Measurements from ENCODE around the gene ANKRD16. TPM values are rescaled to one million over a fixed set of nuclear protein-coding genes. Genes with fewer than 3 reads are reported as not detected.

Gene ANKRD16
- total RNA-seq, 4 donors from 2014 or later, result 9.0 to 23.3 (median 16.6) TPM

- intact Hi-C loops (cut with DNase I; ENCODE audit: low total_unique reads), result no loop called here
- TF ChIP-seq POLR2A (IDR thresholded peaks at IDR 0.05) (no peak), CTCF (IDR thresholded peaks at IDR 0.05) (no peak)
- WGBS, 2 donors, result 90 to 93% methylated on average over 18 of the region's 18 CpGs
- DNase-seq (ENCODE audit: low spot score in 2 of 2), result peak in 1 of 2 donors; percentile 50
- no peak overlapping the region for H3K4me3 ChIP-seq (ENCODE audit: low read depth, poor library complexity, severe bottlenecking)
Measured at GRCh38 chr10:5902511-5903274, 13.0 kb upstream of the ANKRD16 start.

GRCh38 chr10:5900247-5900646 is 10.6 kb upstream of the ANKRD16 start:
- H3K4me3 ChIP-seq (ENCODE audit: low read depth, poor library complexity, severe bottlenecking), result no peak overlapping the region
- peak in 1 of 2 donors; percentile 72 for DNase-seq (ENCODE audit: low spot score in 2 of 2)
- TF ChIP-seq CTCF (IDR thresholded peaks at IDR 0.05), result no peak
- no peak for TF ChIP-seq POLR2A (IDR thresholded peaks at IDR 0.05)
- intact Hi-C loops (cut with DNase I; ENCODE audit: low total_unique reads), result no loop called here
- 96 to 99% methylated on average over 13 of the region's 13 CpGs for WGBS, 2 donors

GRCh38 chr10:5898163-5898562 is 8.5 kb upstream of the ANKRD16 start:
- 98 to 99% methylated on average over 7 of the region's 7 CpGs for WGBS, 2 donors
- intact Hi-C loops (cut with DNase I; ENCODE audit: low total_unique reads), result no loop called here
- TF ChIP-seq CTCF (IDR thresholded peaks at IDR 0.05), result no peak
- no peak for DNase-seq (ENCODE audit: low spot score in 2 of 2)
- no peak overlapping the region for H3K4me3 ChIP-seq (ENCODE audit: low read depth, poor library complexity, severe bottlenecking)

GRCh38 chr10:5897504-5897903 is 7.8 kb upstream of the ANKRD16 start:
- intact Hi-C loops (cut with DNase I; ENCODE audit: low total_unique reads), result no loop called here
- TF ChIP-seq CTCF (IDR thresholded peaks at IDR 0.05), result no peak
- no peak overlapping the region for H3K4me3 ChIP-seq (ENCODE audit: low read depth, poor library complexity, severe bottlenecking)
- DNase-seq (ENCODE audit: low spot score in 2 of 2), result peak in 1 of 2 donors; percentile 31
- WGBS, 2 donors, result 92 to 94% methylated on average over 8 of the region's 8 CpGs

GRCh38 chr10:5897053-5897340 is 7.3 kb upstream of the ANKRD16 start:
- 78 to 79% methylated on average over 4 of the region's 4 CpGs for WGBS, 2 donors
- H3K4me3 ChIP-seq (ENCODE audit: low read depth, poor library complexity, severe bottlenecking), result no peak overlapping the region

More at GRCh38 chr10:5897053-5897340, 7.3 kb upstream of the ANKRD16 start:
- TF ChIP-seq CTCF (IDR thresholded peaks at IDR 0.05), result no peak
- TF ChIP-seq POLR2A (IDR thresholded peaks at IDR 0.05), result no peak
- intact Hi-C loops (cut with DNase I; ENCODE audit: low total_unique reads), result no loop called here
- DNase-seq (ENCODE audit: low spot score in 2 of 2), result no peak
